Stimulated activated CD4-positive, alpha-beta T cell treated with anti-CD3 and anti-CD28 coated beads, Interleukin-12 subunit alpha, Interleukin-12 subunit beta, amount 100 ng/mL, for 48 hours (primary cell): Measurements from ENCODE around the gene LITAFD.
"Not testable (repeated sequence)": the region's sequence is repeated elsewhere in the genome, so short reads cannot be mapped to it uniquely, and the experiment has no call there.

Source experiments
- DNase-seq, 3 donors: peaks; one replicate each; pipeline ENCODE4 v3.0.0-alpha.2; 2020; ENCODE audit warnings: low read depth in 2 of 3, low spot score in 1 of 3

The LITAFD gene

DNA sequence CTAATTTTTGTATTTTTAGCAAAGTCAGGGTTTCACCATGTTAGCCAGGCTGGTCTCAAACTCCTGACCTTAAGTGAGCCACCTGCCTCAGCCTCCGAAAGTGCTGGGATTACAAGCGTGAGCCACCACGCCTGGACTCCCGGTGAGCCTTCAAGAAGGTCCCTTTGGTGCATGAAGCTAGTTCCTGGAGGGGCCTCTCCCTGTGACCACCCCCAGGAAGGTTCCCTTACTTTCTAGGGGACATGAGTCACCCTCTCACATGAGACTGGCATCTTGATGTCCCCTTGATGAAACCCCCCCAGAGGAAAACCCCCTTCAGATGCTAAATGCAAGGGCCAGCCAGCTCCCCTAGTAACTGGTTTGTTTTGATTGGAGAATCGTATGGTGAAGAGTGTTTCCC, 26.2 kb upstream of the LITAFD start:
- no peak for DNase-seq

DNA sequence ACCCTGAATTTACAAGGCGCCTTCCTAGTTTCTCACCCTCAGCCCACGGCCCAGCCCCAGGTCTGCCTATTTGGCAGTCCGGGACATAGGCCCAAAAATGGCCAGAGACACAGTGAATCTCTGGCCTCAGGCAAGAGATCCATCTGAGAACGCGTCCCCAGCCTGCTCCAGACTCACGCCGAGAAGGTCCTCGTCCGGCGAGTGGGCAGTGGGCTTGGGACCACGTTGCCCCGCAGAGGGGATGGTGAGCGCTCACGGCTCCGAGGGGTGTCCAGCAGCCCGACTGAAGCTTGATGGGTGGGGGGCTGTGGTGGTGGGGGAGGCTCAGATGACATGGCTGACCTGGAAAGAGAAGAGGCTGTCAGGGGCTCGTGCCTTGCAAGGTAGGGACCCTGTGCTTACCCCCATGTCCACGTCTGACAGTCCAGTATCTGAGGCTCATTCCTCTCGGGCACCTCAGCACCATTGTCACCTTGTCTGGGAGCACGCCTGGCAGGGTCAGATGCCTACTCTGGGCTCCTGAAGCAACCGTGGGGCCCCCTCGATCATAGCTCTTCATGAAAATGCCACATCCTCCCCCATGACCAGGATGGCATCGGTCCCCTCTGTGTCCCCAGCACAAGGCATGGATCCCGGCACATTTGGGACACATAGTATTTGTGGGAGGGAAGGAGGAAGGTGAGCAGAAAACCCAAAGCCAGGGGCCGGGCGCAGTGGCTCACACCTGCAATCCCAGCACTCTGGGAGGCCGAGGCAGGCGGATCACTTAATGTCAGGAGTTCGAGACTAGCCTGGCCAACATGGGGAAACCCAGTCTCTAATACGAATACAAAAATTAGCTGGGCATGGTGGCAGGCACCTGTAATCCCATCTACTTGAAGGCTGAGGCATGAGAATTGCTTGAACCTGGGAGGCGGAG, 22.9 kb upstream of the LITAFD start:
- DNase-seq, result no peak

GRCh38 chr16:8859913-8860881, 22.0 kb upstream of the LITAFD start:
- DNase-seq, result no peak

GRCh38 chr16:8861563-8862308, 20.4 kb upstream of the LITAFD start:
- no peak for DNase-seq

GRCh38 chr16:8862309-8863130, 19.6 kb upstream of the LITAFD start:
- no peak for DNase-seq

DNA sequence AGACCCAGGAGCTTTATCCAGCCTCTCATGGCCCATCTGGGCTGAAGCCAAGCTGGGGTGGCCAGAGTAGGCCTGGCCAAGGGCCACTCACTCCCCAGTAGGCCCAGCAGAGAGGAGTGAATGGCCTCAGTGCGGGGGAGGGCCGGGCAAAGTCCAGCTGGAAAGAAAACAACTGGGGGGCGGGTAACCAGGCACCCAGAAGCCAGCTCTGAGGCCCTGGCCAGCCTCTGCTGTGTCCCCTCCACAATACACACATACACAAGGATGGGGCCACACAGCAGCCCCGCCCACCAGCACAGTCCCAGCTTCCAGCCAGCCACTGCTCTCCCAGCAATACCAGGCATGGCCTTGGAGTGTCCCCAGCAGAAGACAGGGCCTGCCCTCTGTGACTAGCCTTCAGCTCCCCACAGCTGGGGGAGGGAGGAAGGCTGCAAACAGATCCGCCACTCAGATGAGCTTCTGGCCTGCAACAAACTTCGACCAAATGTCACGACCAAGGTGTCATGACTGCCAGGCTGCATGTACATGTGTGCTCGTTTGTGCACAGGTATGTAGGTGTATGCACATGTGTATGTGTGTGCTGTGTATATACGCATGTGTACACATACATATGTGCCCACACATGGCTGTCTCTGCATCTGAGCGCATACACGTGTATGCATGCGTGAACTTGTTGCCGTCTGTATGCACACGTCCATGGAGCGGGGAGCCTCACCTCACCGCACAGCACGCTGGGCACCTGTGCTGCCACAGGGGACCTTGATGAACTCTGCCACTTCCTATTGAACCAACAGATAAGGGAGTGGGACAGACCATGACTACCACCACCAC, 18.3 kb upstream of the LITAFD start:
- no peak for DNase-seq

DNA sequence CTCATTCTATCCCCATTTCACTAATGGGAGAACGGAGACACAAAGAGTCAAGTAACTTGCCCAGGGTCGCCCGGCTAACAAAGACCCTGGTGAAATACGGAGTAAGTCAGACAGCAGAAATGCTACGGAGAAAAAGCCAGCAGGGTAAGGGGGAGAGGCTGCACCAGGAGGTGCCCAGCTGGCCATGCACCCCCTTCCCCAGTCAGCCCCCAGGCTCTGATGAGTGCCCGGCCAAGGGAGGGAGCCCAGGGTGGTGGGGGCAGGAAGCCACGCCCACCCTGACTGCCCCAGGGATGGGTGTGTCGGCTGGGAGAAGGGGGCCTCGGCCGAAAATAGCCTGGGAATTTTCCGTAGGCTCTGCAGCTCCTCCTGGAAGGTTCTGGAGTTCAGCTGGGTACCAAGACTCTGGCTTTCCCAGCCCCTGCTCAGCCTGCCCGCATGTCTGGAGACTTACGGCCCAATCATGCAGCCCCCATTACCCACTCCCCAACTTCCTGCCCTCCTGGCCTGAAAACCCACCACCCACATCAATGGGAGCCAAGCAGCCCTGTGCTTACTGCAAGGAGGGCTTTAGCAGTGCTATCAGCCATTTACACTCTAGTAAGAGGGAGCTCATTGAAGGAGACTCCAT, 17.6 kb upstream of the LITAFD start:
- no peak for DNase-seq

DNA sequence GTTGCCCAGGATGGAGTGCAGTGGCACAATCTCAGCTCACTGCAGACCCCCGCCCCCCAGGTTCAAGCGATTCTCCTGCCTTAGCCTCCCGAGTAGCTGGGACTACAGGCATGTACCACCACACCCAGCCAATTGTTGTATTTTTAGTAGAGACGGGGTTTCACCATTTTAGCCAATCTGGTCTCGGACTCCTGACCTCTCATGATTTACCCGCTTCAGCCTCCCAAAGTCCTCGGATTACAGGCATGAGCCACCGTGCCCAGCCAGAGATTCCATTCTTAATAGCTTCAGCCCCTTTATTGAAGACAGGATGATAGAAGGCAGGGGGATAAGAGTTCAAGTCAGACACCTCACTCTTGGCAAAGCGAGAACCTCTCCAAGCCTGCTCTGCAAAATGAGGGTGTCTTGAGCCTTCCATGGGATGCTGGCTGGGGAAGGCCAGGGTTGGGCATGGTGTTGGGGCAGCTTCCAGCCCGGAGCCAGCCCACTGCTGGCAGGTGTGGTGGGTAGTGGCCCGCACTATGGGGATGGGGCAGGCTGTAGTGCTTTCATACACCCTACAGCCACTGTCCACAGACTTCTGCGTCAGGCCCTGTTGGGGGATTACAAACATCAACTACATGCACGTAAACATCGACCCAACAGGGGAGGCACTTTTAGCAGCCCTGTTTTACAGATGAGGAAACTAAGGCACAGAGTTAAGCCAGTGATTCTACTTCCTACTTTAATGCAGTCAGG, 16.8 kb upstream of the LITAFD start:
- no peak for DNase-seq

DNA sequence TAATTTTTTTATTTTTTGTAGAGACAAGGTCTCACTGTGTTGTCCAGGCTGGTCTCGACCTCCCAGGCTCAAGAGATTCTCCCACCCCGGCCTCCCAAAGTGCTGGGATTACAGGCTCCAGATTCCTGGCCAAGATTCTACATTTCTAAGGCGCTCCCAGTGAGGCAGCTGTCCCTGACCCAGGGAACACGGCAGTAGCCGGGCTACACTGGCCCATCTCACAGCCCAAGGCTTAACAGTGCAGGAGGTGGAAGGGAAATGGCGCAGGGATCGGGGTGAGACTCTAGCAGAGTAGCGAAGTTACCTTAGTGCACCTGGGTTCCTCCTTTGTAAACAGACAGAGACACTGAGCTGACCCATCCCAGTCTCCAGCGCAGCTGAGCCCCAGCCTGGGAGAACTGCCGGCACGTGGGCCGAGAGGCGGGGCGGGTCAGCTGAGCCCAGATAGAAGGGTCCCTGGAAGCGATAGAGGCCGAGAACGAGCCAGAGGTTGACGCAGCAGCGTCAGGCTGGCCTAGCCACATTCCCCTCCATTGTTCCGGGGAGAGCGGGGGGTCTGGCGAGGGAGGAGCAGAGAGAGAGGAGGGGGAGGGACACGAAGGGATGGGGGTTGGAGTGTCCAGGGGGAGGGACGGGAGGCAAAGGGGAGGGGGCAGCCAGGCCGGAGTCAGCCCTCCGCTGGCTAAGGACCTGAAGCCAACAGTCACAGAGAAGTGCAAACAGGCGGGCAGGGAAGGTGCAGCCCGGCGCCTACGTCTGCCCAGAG, 15.8 kb upstream of the LITAFD start:
- DNase-seq, result no peak

- no peak for DNase-seq
Measured at GRCh38 chr16:8866884-8867215, 15.3 kb upstream of the LITAFD start.

DNA sequence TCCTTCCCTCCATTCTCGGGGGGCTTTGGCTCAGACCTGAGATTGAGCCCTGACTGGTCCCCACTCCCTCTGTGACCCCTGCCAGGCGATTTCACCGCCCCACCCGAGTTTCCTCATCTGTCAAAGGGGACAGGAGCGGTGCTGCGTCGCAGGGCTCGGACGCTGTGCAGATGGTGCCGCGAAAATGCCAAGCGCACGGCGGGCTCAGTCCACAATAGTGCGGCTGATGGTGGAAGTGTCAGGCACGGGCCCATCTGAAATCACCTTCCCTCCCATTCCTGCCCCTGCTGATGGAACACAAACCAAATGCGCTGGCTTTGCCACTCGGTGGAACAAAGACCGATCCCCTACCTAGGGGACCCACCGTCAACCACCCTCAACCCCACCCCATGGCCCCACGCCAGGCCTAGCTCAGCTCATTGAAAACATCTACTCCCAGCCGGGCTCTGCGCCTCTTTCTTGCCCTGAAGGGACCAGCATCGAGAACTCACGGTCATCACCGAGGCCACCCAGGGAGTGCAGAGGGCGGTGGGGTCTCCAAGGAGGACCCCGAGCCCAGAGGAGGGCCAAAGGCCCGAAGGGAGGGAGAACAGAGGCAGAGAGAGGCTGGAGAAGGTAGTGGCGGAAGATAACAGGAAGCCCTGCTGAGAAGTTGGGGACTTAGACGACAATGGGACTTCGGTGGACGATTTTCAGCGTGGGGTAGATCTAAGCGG, 14.8 kb upstream of the LITAFD start:
- no peak for DNase-seq

DNA sequence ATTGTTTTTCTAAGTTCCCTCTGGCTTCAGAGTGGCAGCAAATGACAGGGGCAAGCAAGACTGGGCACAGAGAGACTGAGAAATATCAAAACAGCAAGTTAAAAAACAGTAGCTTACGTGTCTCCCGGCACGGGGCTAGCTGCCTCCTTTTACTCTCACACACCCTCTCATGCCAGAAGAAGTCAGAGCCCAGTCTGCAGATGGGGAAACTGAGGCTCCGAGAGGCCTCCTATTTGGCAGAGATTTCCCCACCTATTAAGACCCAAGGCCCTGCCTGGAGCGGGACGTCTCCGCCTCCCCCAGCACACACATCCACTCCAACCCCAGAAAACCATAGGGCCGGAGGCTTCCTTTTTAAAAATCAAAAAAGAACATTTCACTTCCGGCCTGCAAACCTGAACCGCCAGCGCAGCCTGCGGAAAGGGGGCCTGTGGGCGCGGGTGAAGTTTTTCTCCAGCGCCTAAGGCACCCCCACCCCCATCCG, 14.2 kb upstream of the LITAFD start:
- no peak for DNase-seq

GRCh38 chr16:8868416-8869211, 13.5 kb upstream of the LITAFD start, which contains the start of gene CARHSP1:
Gene CARHSP1, minus strand, starts transcription at chr16:8869006. Its CDS starts 9,678 bp downstream, at chr16:8859328.
- DNase-seq, result peak; percentile 66 to 85 (median 77)

GRCh38 chr16:8869212-8869987, 12.8 kb upstream of the LITAFD start:
- no peak for DNase-seq

DNA sequence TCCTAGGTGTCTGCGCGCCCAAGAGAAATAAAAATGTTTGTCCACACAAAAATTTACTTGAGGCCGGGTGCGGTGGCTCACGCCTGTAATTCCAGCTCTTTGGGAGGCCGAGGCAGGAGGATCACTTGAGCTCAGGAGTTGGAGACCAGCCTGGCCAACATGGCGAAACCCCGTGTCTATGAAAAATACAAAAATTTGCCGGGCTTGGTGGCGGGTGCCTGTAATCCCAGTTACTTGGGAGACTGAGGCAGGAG, 12.2 kb upstream of the LITAFD start:
- not testable (repeated sequence) for DNase-seq
